ENCODE measurements around the gene SPIRE1. TPM values are rescaled to one million over a fixed set of nuclear protein-coding genes. Genes with fewer than 3 reads are reported as not detected.

SPIRE1 gene
- total RNA-seq, 1 donor from 2014 or later, result 15.7 TPM

DNA sequence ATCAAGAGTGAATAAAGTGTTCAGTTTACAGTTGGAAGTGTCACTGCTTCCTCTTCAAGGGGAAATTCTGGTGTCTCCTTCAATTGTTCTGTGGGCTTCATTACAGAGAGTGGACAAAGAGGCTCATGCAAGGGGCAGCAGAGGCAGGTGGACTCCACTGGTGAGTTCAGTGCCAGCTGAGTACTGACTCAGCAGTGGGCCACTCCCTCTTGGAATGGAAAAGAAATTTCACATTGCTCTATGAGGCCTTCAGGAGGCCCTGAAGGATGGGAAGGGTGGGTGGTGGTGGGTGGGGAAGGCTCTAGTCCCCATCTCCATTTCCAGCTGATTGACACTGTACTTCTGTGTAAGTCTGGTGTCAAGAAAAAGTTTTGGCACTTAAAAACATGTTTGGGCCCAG lies 183.8 kb downstream of the SPIRE1 start:
- no peaks in the 10 kb centered on the region for H3K27me3 ChIP-seq
- no peaks in the 10 kb centered on the region for H3K9me3 ChIP-seq
- no peak for TF ChIP-seq CTCF (IDR thresholded peaks at IDR 0.05)
- TF ChIP-seq POLR2AphosphoS5 (IDR thresholded peaks at IDR 0.05; ENCODE audit: insufficient read depth in 1 of 2, low read depth in 1 of 2), result no peak
- no peak for TF ChIP-seq POLR2A (IDR thresholded peaks at IDR 0.05)
- H3K4me3 ChIP-seq, result no peak overlapping the region
- DNase-seq (ENCODE audit: extremely low spot score in 2 of 2), result no peak
- H3K4me1 ChIP-seq, result no peaks in the 10 kb centered on the region
- H3K36me3 ChIP-seq, result peaks cover 0 to 10% of the 10 kb centered on the region in 2 donors
- H3K27ac ChIP-seq, result no peak overlapping the region
- intact Hi-C loops (cut with DNase I), result no loop called here

- Histone ChIP-seq H3K36me3 (no peaks in the 10 kb centered on the region), H3K27me3 (no peaks in the 10 kb centered on the region), H3K27ac (no peak overlapping the region), H3K9me3 (no peaks in the 10 kb centered on the region), H3K4me3 (no peak overlapping the region), H3K4me1 (no peaks in the 10 kb centered on the region)
- TF ChIP-seq POLR2A (IDR thresholded peaks at IDR 0.05) (no peak), CTCF (IDR thresholded peaks at IDR 0.05) (no peak), POLR2AphosphoS5 (IDR thresholded peaks at IDR 0.05; ENCODE audit: insufficient read depth in 1 of 2, low read depth in 1 of 2) (no peak)
- DNase-seq (ENCODE audit: extremely low spot score in 2 of 2), result no peak
- intact Hi-C loops (cut with DNase I), result no loop called here
Measured at GRCh38 chr18:12470382-12471075, 187.4 kb downstream of the SPIRE1 start.

GRCh38 chr18:12468445-12468844 lies 189.5 kb downstream of the SPIRE1 start:
- no peak overlapping the region for H3K4me3 ChIP-seq
- no peak for TF ChIP-seq CTCF (IDR thresholded peaks at IDR 0.05)
- no peak for TF ChIP-seq POLR2AphosphoS5 (IDR thresholded peaks at IDR 0.05; ENCODE audit: insufficient read depth in 1 of 2, low read depth in 1 of 2)
- no peak for TF ChIP-seq POLR2A (IDR thresholded peaks at IDR 0.05)
- intact Hi-C loops (cut with DNase I), result no loop called here
- no peak for DNase-seq (ENCODE audit: extremely low spot score in 2 of 2)
- H3K27ac ChIP-seq, result no peak overlapping the region
- H3K9me3 ChIP-seq, result no peaks in the 10 kb centered on the region
- no peaks in the 10 kb centered on the region for H3K27me3 ChIP-seq
- H3K4me1 ChIP-seq, result no peaks in the 10 kb centered on the region
- H3K36me3 ChIP-seq, result peaks cover 0 to 6% of the 10 kb centered on the region in 2 donors

GRCh38 chr18:12464731-12465130 lies 193.2 kb downstream of the SPIRE1 start:
- Histone ChIP-seq H3K9me3 (no peaks in the 10 kb centered on the region), H3K4me1 (no peaks in the 10 kb centered on the region), H3K27ac (no peak overlapping the region), H3K4me3 (no peak overlapping the region), H3K36me3 (peaks cover 0 to 6% of the 10 kb centered on the region in 2 donors), H3K27me3 (no peaks in the 10 kb centered on the region)
- DNase-seq (ENCODE audit: extremely low spot score in 2 of 2), result no peak
- TF ChIP-seq CTCF (IDR thresholded peaks at IDR 0.05) (no peak), POLR2AphosphoS5 (IDR thresholded peaks at IDR 0.05; ENCODE audit: insufficient read depth in 1 of 2, low read depth in 1 of 2) (no peak), POLR2A (IDR thresholded peaks at IDR 0.05) (no peak)
- intact Hi-C loops (cut with DNase I), result no loop called here

DNA sequence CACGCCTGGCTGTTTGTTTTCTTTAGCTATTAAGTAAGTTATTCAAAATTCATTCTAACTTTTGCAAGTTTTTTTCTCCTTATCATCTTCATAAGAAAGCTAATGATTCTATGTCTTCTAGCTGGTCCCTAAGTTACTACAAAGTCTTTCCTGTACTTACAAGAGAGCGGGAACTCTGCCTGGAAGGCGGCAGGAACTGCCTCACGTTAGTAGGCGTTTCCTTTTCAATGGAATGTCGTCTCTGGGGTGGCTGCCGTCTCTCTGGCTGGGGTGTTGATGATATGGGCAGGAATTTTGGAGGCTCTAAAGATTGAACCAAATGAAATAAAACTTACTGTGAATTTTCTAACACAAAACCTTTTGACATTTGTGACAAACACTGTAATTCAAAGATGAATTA lies 194.7 kb downstream of the SPIRE1 start:
- TF ChIP-seq CTCF (IDR thresholded peaks at IDR 0.05) (no peak), POLR2A (IDR thresholded peaks at IDR 0.05) (no peak), POLR2AphosphoS5 (IDR thresholded peaks at IDR 0.05; ENCODE audit: insufficient read depth in 1 of 2, low read depth in 1 of 2) (no peak)
- Histone ChIP-seq H3K4me3 (no peak overlapping the region), H3K27ac (no peak overlapping the region), H3K4me1 (no peaks in the 10 kb centered on the region), H3K36me3 (peaks cover 0 to 6% of the 10 kb centered on the region in 2 donors), H3K27me3 (no peaks in the 10 kb centered on the region), H3K9me3 (no peaks in the 10 kb centered on the region)
- intact Hi-C loops (cut with DNase I), result no loop called here
- no peak for DNase-seq (ENCODE audit: extremely low spot score in 2 of 2)
